ENCODE data around the gene MPRIP. TPM values are rescaled to one million over a fixed set of nuclear protein-coding genes. Genes with fewer than 3 reads are reported as not detected.

Gene MPRIP
- total RNA-seq, 4 donors from 2014 or later: 61.5 to 407 (median 103) TPM

DNA sequence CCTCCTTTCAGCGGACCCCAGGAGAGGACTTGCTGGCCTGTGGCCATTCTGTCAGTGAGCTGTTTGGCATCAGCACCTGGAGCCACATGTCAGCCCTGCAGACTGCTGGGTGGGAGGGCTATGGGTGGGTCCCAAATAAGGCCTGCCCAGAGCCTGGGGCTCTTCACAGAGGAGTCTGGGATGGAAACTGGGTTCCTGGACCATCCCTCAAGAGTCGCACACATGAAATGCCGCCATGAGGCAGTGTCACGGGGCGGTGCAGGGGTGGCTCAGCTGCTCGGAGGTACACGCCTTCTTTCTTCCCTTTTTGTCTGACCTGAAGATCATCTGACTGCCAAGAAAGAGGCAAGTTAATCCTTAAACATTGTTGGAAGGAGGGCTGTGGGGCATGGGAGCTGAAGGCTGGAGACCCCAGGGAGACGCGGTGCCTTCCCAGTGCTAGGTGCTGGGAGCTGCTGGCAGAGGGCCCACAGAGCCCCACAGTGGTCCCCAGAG lies 14.8 kb downstream of the MPRIP start:
- H3K4me1 ChIP-seq: peaks cover 0 to 35% of the 10 kb centered on the region in 2 donors
- no peaks in the 10 kb centered on the region for H3K36me3 ChIP-seq
- H3K4me3 ChIP-seq: no peak overlapping the region
- TF ChIP-seq, protein P1, sequence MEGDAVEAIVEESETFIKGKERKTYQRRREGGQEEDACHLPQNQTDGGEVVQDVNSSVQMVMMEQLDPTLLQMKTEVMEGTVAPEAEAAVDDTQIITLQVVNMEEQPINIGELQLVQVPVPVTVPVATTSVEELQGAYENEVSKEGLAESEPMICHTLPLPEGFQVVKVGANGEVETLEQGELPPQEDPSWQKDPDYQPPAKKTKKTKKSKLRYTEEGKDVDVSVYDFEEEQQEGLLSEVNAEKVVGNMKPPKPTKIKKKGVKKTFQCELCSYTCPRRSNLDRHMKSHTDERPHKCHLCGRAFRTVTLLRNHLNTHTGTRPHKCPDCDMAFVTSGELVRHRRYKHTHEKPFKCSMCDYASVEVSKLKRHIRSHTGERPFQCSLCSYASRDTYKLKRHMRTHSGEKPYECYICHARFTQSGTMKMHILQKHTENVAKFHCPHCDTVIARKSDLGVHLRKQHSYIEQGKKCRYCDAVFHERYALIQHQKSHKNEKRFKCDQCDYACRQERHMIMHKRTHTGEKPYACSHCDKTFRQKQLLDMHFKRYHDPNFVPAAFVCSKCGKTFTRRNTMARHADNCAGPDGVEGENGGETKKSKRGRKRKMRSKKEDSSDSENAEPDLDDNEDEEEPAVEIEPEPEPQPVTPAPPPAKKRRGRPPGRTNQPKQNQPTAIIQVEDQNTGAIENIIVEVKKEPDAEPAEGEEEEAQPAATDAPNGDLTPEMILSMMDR (IDR thresholded peaks at IDR 0.05): no peak
- TF ChIP-seq POLR2A (IDR thresholded peaks at IDR 0.05): no peak
- intact Hi-C loops (cut with DNase I; ENCODE audit: low total_unique reads): no loop called here
- no peaks in the 10 kb centered on the region for H3K9me3 ChIP-seq
- no peaks in the 10 kb centered on the region for H3K27me3 ChIP-seq
- peak; percentile 14 for DNase-seq
- H3K27ac ChIP-seq: peak overlapping the region; percentile 13 to 81

- Histone ChIP-seq H3K4me3 (no peak overlapping the region), H3K4me1 (peaks cover 0 to 24% of the 10 kb centered on the region in 2 donors), H3K27ac (peak overlapping the region in 1 of 2 donors; percentile 20), H3K27me3 (no peaks in the 10 kb centered on the region), H3K9me3 (no peaks in the 10 kb centered on the region), H3K36me3 (no peaks in the 10 kb centered on the region)
- no peak for TF ChIP-seq POLR2A (IDR thresholded peaks at IDR 0.05)
- TF ChIP-seq, protein P1 (IDR thresholded peaks at IDR 0.05): no peak
- DNase-seq: peak in 1 of 2 donors; percentile 12
- intact Hi-C loops (cut with DNase I; ENCODE audit: low total_unique reads): no loop called here
Measured at GRCh38 chr17:17058304-17058703, 16.0 kb downstream of the MPRIP start.

DNA sequence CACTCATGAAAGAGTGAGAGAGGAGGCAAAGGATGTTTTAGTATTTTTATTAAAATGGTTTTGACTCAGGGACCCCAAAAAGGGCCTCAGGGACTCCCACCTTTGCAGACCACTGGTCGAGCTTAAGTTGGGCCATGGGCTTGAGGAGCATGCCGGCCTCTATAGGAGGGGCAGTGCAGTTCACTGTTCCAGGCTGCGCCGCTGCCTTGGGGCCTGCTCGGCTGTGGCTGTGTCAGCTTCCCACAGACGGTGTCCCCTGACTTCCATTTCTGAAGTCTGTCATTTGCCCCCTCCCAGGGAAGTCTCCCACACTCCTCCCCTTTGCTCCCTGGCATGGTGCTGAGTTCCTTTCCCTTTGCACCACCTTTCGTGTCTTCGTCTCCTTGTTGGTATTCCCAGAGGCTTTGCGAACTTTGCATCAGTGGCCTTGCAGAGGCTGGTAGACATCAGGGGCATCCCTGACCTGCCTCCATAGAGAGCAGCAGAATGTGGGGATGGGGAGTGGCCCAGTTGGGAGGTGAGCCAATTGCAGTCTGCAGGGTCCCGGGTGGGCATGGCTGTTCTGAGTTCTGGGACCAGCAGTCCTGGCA lies 17.1 kb downstream of the MPRIP start:
- Histone ChIP-seq H3K36me3 (no peaks in the 10 kb centered on the region), H3K4me3 (no peak overlapping the region), H3K4me1 (peaks cover 0 to 21% of the 10 kb centered on the region in 2 donors), H3K27me3 (no peaks in the 10 kb centered on the region), H3K9me3 (no peaks in the 10 kb centered on the region), H3K27ac (no peak overlapping the region)
- peak in 1 of 2 donors; percentile 6 for DNase-seq
- intact Hi-C loops (cut with DNase I; ENCODE audit: low total_unique reads): no loop called here
- TF ChIP-seq, protein P1 (IDR thresholded peaks at IDR 0.05): no peak
- no peak for TF ChIP-seq POLR2A (IDR thresholded peaks at IDR 0.05)

DNA sequence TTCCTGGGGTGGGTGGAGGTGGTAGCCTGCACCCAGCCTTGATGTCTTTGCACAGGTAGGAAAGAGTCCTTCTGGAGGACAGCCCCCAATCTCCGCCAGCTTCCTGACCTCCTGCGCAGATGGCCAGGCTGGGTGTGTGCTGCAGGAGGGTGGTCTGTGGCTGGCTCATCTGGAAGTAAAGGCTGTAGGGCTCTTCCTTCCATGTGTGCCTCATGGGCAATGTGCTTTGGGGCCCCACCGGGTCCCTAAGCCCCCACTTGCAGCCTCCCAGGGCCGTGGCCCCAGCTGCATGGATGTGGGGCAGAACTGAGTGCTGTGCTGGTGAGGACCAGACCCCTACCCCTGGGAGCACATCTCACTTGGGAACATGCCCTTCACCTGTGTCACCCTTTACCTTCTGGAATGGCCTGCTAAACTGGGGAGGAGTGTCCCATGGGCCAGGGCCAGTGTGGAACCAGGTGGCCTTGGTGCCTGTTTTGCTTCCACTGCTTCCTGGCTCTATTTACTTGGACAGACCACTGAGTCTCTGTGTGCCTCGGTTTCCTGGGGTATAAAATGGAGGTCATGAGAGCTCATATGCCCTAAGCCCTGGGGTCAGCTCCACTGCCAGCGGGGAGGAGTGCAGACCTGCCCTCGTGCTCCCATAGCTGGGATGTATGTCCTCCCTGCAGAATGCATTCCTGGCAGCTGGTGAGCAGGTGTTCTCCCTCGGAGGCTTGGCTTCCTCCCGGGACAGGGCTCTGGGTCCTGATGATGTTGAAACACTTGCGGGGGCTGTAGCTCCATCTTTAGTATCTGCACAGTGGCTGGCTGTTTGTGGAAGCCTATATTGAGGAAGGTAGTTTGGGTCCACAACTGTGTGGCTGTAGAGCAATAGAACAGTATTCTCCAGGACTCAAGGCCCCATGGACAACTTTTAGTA lies 18.0 kb downstream of the MPRIP start:
- Histone ChIP-seq H3K36me3 (no peaks in the 10 kb centered on the region), H3K27ac (peak overlapping the region in 1 of 2 donors; percentile 14), H3K27me3 (no peaks in the 10 kb centered on the region), H3K4me3 (no peak overlapping the region), H3K9me3 (no peaks in the 10 kb centered on the region), H3K4me1 (peaks cover 0 to 17% of the 10 kb centered on the region in 2 donors)
- intact Hi-C loops (cut with DNase I; ENCODE audit: low total_unique reads): no loop called here
- no peak for TF ChIP-seq POLR2A (IDR thresholded peaks at IDR 0.05)
- peak in 1 of 2 donors; percentile 20 for DNase-seq

GRCh38 chr17:17060930-17061329 lies 18.7 kb downstream of the MPRIP start:
- DNase-seq: no peak
- intact Hi-C loops (cut with DNase I; ENCODE audit: low total_unique reads): no loop called here
- H3K27me3 ChIP-seq: no peaks in the 10 kb centered on the region
- no peak overlapping the region for H3K4me3 ChIP-seq
- H3K27ac ChIP-seq: peak overlapping the region; percentile 5 to 28
- no peak for TF ChIP-seq POLR2A (IDR thresholded peaks at IDR 0.05)
- TF ChIP-seq, protein P1 (IDR thresholded peaks at IDR 0.05): no peak
- peaks cover 0 to 12% of the 10 kb centered on the region in 2 donors for H3K4me1 ChIP-seq
- no peaks in the 10 kb centered on the region for H3K36me3 ChIP-seq
- no peaks in the 10 kb centered on the region for H3K9me3 ChIP-seq
